Activated CD8-positive, alpha-beta T cell treated with anti-CD3 and anti-CD28 coated beads for 36 hours (primary cell): ENCODE results near the gene SLC9A3. TPM values are rescaled to one million over a fixed set of nuclear protein-coding genes. Genes with fewer than 3 reads are reported as not detected.

Experiments
- ATAC-seq: fragments of 200-7000 bp; cut with Tn5 transposase; one replicate; pipeline ENCODE4 v1.10.0; 2021; ENCODE audit warnings: mild to moderate bottlenecking, moderate library complexity
- CTCF ChIA-PET: fragments of 350-600 bp; sonication (Branson Sonifier 250); formaldehyde crosslinking; loops from one replicate; lab custom pipeline; 2021; ENCODE audit warnings: antibody characterized with exemption; lab: Charles Lee
- POLR2A ChIA-PET: fragments of 350-600 bp; sonication (Branson Sonifier 250); formaldehyde crosslinking; loops from one replicate; lab custom pipeline; 2021; ENCODE audit warnings: antibody characterized with exemption; lab: Charles Lee
- DNase-seq: peaks from one replicate; pipeline ENCODE4 v3.0.0-alpha.2; 2020
- H3K27ac Mint-ChIP-seq: one replicate; pipeline ENCODE4 v1.8.0; 2021; ENCODE audit warnings: mild to moderate bottlenecking, mixed read lengths
- H3K27me3 Mint-ChIP-seq: one replicate; pipeline ENCODE4 v1.8.0; 2021; ENCODE audit warnings: mixed read lengths
- H3K36me3 Mint-ChIP-seq: one replicate; pipeline ENCODE4 v1.8.0; 2021; ENCODE audit warnings: low read depth, mixed read lengths
- H3K4me1 Mint-ChIP-seq: one replicate; pipeline ENCODE4 v1.8.0; 2021; ENCODE audit warnings: low read depth, mixed read lengths
- H3K4me3 Mint-ChIP-seq: one replicate; pipeline ENCODE4 v1.8.0; 2021; ENCODE audit warnings: mild to moderate bottlenecking, moderate library complexity, mixed read lengths
- H3K9me3 Mint-ChIP-seq: one replicate; pipeline ENCODE4 v1.8.0; 2021; ENCODE audit warnings: mixed read lengths
- CTCF ChIP-seq: fragments of 200-600 bp; IDR thresholded peaks from one replicate; pipeline ENCODE4 v1.8.0; 2022; ENCODE audit warnings: antibody characterized with exemption, mild to moderate bottlenecking
- intact Hi-C: fragments of 100-400 bp; cut with micrococcal nuclease; formaldehyde crosslinking; loops from one replicate; pipeline ENCODE4 v1.10.0; 2022
- total RNA-seq, 2 experiments: library from RNA; stranded (reverse); gene quantifications; one replicate each; pipeline ENCODE4 v1.2.3, GENCODE V29; 2021

Gene SLC9A3
- total RNA-seq, 2 experiments from 2014 or later = 3.2 to 3.3 TPM

- DNase-seq = peak; percentile 47
- peaks cover 20% of the 10 kb centered on the region for H3K4me1 Mint-ChIP-seq
Observed at GRCh38 chr5:473551-474192, 50.6 kb downstream of the SLC9A3 start.

DNA sequence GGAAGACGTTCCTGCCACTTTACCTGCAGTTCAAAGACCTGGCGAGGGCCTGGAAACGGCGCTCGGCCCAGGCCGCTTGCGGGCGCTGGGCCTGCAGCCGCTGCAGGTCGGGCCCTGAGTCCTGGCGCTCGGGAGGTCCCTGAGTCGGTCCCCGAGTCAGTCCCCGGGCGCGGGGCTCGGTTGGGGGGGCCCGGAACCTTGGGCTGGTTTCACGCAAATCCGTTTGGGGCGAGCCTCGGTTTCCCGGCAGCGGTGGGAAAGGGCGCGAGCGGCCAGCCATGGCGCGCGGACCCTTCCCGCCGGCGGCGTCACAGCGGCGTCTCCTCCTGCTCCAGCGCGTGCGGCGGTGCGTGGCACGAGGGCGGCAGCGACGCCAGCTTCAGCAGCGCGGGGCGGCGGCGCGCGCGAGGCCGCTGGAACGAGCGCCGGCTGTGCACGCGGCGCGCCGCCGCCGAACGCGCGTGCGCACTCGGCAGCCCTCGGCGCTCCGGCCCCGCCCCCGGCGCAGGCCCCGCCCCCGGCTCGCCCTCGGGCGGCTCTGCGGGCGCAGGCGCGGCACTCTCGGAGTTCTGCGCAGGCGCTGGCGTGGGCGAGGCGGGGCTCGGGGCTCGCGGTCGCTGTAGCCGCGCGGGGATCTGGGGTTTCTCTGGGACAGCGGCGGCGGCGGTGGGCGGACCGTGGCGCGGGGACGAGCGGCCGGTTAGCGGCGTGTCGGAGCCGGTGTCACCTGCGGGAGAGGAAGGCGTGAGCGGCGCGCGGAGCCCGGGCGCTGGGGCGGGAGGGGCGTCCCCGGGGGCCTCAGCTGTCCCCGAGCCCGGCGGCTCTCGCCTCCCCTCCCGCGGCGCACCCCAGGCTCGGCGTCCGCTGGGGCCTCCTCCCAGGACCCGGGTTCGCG, 51.3 kb downstream of the SLC9A3 start:
- ATAC-seq (peak; percentile 84), DNase-seq (peak; percentile 89)
- Mint-ChIP-seq H3K9me3 (no peaks in the 10 kb centered on the region), H3K27me3 (peaks cover 2% of the 10 kb centered on the region), H3K4me1 (peaks cover 20% of the 10 kb centered on the region), H3K36me3 (peaks cover 35% of the 10 kb centered on the region), H3K4me3 (peak overlapping the region; percentile 90), H3K27ac (peak overlapping the region; percentile 84)
- no peak for TF ChIP-seq CTCF
- intact Hi-C loops = no loop called here
- POLR2A ChIA-PET = interaction anchor here (1.0 to 3.6 kb wide), 15 partner anchors 9 to 156 kb away, joined by 3 to 31 read pairs (median 4); partner anchors contain the start of genes CEP72 and EXOC3
- CTCF ChIA-PET = interaction anchor here (0.7 to 3.3 kb wide), 8 partner anchors 10 to 156 kb away, joined by 3 to 28 read pairs (median 4); no protein-coding TSS in a partner anchor

More at GRCh38 chr5:473551-474192, 50.6 kb downstream of the SLC9A3 start:
- peak; percentile 9 for ATAC-seq
- Mint-ChIP-seq H3K9me3 (no peaks in the 10 kb centered on the region), H3K27ac (peak overlapping the region; percentile 32), H3K36me3 (peaks cover 32% of the 10 kb centered on the region), H3K4me3 (peak overlapping the region; percentile 89), H3K27me3 (peaks cover 2% of the 10 kb centered on the region)
- intact Hi-C loops = no loop called here
- CTCF ChIA-PET = interaction anchor here (1.0 to 3.3 kb wide), 5 partner anchors 25 to 157 kb away, joined by 4 to 28 read pairs (median 5); no protein-coding TSS in a partner anchor
- no peak for TF ChIP-seq CTCF
- POLR2A ChIA-PET = interaction anchor here (0.6 to 2.2 kb wide), 10 partner anchors 10 to 188 kb away, joined by 3 to 7 read pairs (median 4); partner anchors contain the start of gene CEP72

GRCh38 chr5:472076-472655, 52.1 kb downstream of the SLC9A3 start:
- peaks cover 2% of the 10 kb centered on the region for H3K27me3 Mint-ChIP-seq
- no peaks in the 10 kb centered on the region for H3K9me3 Mint-ChIP-seq
- POLR2A ChIA-PET = interaction anchor here (0.8 to 3.6 kb wide), 12 partner anchors 9 to 155 kb away, joined by 3 to 31 read pairs (median 4); partner anchors contain the start of genes CEP72 and EXOC3
- peaks cover 31% of the 10 kb centered on the region for H3K36me3 Mint-ChIP-seq
- intact Hi-C loops = no loop called here
- CTCF ChIA-PET = interaction anchor here (0.7 to 3.3 kb wide), 5 partner anchors 9 to 155 kb away, joined by 3 to 28 read pairs (median 4); no protein-coding TSS in a partner anchor
- H3K27ac Mint-ChIP-seq = peak overlapping the region; percentile 81
- H3K4me1 Mint-ChIP-seq = peaks cover 20% of the 10 kb centered on the region
- no peak for TF ChIP-seq CTCF
- ATAC-seq = peak; percentile 6
- H3K4me3 Mint-ChIP-seq = peak overlapping the region; percentile 90
- no peak for DNase-seq

DNA sequence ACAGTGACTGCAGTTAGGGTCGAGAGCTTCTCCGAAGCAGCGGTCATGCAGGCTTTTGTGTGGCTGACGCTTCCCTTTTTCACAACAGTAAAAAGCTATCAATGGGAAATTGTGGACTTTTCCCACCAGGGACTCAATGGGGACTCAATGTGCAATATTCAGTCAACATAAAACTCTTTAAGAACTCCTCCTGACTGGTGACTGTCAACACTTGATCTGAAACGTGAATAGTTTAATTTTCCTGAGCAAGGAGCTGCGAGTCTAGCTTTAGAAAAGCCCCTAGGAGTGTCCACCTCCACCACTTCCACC, 52.5 kb downstream of the SLC9A3 start:
- POLR2A ChIA-PET = interaction anchor here (0.8 to 3.6 kb wide), 11 partner anchors 8 to 141 kb away, joined by 3 to 31 read pairs (median 4); partner anchors contain the start of genes CEP72 and EXOC3
- peak overlapping the region; percentile 81 for H3K27ac Mint-ChIP-seq
- no peaks in the 10 kb centered on the region for H3K9me3 Mint-ChIP-seq
- ATAC-seq (no peak), DNase-seq (no peak)
- CTCF ChIA-PET = interaction anchor here (0.7 to 3.3 kb wide), 5 partner anchors 8 to 155 kb away, joined by 3 to 28 read pairs (median 4); no protein-coding TSS in a partner anchor
- peaks cover 20% of the 10 kb centered on the region for H3K4me1 Mint-ChIP-seq
- H3K36me3 Mint-ChIP-seq = peaks cover 31% of the 10 kb centered on the region
- no peak for TF ChIP-seq CTCF
- intact Hi-C loops = no loop called here
- peaks cover 2% of the 10 kb centered on the region for H3K27me3 Mint-ChIP-seq
- peak overlapping the region; percentile 90 for H3K4me3 Mint-ChIP-seq
